HG03159 (cell line): ENCODE measurements around the gene SOHLH1.

Source experiments
- ATAC-seq: cut with Tn5 transposase; IDR thresholded peaks from one replicate; pipeline ENCODE4 v1.9.1; 2021; ENCODE audit warnings: mild to moderate bottlenecking, moderate library complexity; ENCODE audit not compliant: unreplicated experiment

The SOHLH1 gene

DNA sequence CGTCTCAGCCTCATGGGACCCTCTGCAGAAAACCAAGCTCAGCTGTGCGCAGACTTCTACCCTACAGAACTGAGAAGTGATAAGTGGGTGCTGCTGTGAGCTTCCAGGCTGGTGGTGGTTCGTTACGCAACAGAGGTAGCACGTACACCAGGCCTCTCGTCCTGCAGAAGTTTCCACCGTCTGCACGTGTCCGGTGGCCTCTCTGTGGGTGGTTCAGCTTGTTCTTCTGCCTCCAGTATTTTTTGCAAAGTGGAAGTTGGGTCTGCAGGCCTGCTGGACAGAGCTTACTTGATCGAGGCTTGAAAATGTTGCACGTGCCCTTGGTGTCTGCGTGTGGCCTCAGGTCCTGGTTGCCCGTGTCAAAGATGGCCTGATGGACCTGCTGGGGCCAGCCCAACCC lies 30.2 kb upstream of the SOHLH1 start:
- no peak for ATAC-seq

DNA sequence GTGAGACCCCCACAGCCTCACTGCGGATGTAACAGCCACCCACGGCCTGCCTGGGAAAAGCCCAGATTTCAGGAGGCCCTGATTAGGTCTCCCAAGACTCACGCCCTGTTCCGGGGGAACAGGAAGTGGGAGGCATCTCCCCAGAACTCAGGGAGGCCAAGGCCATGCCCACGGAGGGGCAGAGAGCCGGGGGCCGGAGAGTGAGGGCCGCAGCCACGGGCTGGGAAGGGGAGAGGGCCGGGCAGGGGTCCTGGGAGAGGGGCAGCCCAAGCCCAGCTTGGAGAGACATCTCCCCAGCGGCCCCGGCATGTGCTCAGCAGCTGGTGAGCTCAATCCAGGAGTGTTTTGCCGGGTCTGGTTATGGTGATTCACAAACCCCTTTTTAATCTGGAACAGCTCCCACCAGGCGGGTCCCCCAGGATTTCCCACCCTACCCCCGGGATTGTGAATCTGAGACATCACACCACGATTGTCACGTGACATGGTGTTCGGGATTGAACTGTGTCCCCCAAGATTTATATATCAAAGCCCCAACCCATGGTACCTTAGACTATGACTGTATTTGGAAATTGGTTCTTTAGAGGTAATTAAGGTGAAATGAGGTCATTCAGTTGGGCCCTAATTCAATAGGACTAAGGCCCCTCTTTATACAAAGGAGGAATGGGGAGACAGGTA lies 29.3 kb upstream of the SOHLH1 start:
- no peak for ATAC-seq

DNA sequence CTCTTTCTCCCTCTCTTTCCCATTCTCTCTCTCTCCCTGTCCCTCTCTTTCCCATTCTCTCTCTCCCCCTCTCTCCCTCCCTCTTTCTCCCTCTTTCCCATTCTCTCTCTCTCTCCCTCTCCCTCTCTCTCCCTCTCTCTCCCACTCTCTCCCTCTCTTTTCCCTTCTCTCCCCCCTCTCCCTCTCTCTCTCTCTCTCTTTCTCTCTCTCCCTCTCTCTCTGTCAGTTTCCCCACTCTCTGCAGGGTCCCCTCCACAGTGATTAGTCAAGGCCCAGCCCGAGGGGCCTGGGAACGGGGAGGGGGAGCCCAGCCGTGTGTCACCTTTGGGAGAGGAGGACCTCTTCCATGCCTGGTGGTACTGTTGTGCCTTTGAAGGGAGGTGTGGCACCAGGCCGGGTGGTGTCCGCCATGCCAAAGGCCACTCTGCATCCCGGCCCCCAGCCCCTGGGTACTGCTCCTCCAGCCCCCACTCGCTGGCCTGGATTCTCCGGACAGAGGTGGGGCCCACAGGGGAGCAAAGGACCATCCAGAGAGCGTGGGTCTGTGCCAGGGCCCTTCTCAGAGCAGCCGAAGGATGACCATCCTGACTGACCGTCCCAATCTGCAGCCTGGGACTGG lies 28.1 kb upstream of the SOHLH1 start:
- no peak for ATAC-seq

DNA sequence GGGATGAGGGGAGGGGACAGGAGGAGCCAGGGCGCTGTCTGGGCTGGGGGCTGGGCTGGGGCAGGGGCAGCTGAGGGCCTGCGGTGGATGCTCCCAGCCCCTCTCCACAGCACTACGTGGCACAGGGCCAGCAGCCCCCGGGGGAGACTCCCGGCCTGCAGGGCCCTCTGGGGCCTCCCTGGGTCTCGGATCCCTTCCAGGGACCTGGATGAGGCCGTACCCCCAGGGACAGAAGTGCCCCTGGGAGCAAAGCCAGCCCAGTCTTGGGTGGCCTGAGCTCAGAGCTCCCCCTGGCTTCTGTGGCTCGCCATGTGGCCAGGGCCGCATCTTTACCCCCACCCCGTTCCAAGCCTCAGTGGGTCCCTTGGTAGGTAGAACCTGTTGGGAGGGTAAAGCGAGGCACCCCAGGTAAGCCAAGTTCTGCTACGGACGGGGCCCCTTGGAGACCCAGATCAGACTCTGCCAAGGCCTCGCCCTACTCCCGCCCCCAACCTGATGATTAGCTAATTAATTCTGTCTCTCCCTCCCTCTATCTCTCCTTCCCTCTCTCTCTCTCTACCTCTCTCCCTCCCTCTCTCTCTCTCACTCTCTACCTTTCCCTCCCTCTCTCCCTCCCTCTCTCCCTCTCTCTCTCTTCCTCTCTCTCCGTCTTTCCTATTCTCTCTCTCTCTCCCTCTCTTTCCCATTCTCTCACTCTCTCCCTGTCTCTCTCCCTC lies 27.0 kb upstream of the SOHLH1 start:
- ATAC-seq = no peak

DNA sequence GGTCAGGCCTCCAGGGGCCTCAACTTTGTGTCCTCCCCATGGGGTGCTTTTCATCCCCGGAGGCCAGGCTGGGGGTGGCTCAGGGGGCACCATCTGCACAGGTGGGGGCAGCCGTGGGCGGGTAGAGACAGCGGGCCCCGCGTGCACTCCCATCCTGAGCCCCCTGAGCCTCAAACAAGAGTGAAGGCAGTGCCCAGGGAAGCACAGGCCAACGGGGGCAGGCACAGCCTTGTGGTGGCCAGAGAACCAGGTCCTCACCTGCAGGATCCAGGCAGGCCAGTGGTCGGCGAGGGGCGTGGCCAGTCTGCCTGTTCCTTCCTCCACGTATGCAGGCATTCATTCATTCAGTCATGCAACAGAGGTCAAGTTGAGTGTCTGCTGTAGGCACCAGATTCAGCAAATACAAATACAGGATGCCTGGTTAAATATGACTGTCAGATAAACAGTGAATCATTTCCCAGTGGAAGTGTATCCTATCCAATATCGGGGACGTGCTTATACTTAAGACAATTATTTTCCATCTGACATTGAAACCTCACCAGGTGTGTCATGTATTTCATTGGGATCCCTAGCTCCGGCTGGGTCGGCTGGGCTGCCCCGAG lies 25.0 kb upstream of the SOHLH1 start:
- no peak for ATAC-seq

DNA sequence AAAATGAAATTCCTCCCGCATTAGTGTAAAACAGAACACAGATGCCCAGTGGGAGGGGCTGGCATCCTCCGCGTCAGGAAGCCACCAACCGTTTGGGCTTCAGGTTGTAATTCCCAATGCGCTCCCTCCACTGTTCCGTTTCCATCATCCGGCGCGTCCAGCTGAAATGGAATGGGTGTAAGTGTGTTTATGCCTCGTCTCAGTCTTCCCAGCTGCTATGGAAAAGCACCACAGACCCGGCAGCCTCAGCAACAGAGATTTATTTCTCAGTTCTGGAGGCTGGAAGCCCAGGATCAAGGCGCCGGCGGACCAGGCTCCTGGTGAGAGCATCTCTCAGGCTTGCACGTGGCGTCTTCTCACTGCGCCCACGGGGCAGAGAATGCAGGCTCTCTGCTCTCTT lies 23.1 kb upstream of the SOHLH1 start:
- ATAC-seq = no peak

DNA sequence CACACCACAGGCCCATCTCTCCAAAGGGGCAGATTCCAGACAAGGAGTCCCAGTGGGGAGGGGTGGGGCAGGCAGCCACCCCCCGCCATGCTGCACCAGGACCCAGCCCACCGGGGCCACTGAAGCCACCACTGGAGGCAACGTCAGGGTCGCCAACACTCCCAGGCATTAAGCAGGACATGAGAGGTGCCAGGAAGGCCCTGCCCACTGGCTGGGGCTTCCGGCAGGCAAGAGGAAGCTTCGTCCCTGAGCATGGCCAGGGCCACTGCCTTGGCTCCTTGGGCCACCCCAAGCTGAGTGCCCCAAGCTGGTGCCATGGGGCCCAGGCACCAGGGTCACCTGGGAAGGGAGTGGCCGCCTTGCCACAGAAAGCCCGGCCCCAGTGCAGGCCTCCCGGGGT lies 20.2 kb upstream of the SOHLH1 start:
- ATAC-seq = no peak

DNA sequence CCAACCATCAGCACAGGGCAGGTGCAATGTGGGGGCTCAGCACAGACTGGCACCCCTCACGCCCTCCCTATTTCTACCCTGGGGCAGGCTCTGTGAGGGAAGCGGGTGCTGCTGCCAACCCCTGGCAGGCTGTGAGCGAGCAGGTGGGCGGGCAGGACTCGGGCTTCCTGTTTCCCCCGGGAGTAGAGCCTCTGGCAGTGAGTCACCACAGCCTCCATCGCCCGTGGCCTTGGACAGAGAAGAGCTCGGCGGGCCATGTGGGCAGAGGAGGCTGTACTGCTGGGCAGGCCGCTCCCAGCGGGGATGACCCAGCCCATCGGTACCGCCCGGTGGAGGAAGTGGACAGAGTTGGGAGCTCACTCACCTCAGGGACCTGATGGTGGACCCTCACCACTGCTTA lies 19.3 kb upstream of the SOHLH1 start:
- ATAC-seq = no peak

DNA sequence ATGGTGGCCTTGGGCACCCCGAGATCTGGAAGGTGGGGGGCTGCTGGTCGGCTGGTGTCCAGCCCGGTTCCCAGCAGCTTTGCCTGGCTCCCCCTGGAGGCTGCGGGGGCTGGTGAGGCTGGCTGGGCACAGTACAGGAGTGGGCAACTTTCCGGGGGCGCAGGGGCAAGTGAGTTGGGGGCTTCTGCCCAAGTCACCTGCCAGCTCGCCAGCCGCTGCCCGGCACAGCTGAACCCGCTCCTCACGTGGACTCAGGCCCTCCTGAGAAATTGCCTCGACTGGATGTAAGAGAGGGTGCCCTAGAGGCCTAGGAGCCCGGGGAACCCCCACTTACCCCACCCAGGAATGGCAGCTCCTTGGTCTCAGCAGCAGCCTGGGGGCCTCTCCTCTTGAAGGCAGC lies 18.1 kb upstream of the SOHLH1 start:
- no peak for ATAC-seq

DNA sequence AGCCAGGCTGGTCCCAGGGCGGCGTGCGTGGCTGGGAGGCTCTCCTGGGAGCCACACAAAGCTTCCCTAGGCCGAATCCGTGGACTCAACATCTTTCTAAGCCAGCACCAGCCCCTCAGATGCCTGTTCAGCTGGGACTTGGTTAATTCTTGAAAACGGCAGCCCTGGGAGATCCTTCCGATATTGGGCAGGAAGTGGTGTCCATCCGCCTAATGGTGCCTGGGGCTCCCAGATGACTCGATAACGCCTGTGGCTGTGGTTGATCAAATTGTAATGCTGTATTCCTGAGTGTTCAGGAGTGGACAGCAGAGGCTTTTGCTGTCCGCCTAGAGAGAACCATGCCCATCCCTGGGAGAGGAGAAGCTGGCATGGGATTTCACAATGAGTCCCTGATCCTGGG lies 16.8 kb upstream of the SOHLH1 start:
- ATAC-seq = no peak

DNA sequence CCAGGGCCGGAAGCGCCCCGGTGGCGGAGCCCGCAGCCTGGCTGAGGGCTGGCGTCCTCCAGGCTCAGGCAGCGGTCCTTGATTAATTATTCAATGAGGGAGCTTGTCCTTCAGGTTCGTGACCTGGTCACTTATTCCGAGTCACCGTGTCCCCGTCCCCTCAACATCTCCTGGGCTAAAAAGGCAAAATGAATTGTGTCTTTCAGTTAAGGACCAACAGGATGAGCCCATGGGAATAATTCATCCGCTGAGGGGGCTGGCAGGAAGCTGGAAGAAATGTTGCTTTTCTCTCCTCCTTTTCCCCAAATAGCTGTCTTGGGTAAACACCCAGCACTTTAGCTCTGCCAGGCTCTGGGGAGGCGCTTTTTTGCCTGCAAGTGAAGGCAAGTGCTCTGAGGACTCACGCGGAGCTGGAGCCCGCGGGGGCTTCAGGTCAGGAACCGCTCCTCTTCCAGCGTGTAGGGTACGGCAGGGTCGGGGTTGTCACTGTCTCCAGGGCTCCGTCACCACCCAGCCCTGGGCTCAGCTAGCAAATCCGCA lies 15.8 kb upstream of the SOHLH1 start:
- no peak for ATAC-seq

DNA sequence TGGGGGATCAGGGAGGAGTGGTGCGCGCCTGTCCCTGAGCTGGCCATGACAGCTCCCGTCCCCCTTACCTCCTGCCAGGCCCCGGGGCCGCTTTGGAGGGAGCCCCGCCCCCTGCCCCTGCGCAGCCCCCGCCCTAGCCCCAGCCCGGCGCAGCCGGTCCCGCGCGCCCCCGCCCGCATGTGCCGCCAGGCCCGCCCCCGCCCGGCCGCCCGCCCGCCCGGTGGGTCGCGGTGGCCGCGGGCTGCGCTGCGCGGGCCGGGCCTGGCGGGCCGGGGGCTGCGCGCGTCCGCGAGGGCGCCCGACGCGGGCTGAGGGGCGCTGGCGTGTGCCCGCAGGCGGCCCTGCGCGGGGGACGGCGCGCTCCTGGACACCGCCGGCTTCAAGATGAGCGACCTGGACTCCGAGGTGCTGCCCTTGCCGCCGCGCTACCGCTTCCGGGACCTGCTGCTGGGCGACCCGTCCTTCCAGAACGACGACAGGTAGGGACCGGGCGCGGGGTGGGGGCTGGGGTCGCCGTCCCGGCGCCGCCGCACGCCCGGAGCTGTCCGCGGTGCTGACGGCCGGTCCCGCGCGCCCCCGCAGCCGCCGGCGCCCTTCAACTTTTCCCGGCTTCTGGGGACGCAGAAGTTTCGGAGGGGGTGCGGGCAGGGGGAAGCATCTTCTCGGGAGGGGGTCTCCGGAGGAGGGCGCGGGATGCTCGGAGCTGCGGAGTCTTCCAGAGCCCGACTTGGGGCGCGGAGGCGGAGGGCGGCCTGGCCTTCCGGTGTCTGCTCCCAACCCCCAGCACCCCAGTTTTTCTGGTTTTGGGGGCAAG lies 15.2 kb upstream of the SOHLH1 start:
- ATAC-seq = no peak

DNA sequence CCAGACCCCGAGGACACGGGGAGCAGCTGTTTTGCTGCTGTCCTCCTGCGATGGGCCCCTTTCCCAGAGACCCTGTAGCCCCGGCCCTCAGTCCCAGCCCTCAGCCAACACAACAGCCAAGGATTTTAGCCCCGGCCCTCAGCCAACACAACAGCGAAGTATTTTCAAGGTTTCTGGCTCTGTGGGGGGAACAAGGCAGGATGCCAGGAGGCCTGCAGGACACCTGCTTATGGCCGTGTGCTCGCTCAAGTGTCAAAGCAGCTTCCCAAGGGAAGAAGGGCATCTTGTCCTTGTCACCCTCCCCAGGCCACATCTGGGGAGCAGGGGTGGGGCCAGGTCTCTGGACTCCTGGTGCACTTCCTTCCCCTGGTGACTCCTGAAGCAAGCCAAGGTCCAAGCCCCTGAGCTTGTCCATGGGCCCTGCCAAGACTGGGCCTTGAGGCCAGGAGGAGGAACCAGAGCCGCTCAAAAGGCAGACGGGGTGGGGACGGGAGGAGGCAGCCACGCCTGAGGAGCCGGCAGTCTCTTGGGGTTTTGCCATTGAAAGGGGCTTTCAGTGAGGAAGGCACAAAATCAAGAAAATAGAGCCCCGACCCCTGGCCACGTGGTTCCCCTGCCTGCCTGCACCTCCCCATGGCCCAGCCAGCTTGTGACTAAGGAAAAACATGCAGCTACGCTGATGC lies 13.5 kb upstream of the SOHLH1 start:
- ATAC-seq = no peak

DNA sequence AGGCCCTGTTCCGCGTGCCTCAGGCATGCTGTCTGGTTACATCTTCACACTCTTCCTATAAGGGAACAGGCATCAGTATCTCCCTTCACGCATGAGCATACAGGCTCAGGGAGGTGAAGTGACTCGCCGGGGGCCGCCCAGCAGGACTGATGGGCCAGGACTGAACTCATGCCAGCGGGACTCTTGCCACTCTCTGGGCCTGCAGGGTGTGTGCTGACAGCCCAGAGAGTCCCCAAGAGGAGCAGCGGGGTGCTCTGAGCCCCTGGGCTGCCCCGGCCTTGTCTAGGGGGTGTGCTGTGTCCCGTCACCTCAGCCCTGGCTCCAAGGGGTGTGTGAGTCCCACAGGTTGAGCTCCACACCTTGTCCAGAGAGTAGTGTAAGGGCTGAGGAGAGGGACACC lies 12.6 kb upstream of the SOHLH1 start:
- ATAC-seq = no peak

DNA sequence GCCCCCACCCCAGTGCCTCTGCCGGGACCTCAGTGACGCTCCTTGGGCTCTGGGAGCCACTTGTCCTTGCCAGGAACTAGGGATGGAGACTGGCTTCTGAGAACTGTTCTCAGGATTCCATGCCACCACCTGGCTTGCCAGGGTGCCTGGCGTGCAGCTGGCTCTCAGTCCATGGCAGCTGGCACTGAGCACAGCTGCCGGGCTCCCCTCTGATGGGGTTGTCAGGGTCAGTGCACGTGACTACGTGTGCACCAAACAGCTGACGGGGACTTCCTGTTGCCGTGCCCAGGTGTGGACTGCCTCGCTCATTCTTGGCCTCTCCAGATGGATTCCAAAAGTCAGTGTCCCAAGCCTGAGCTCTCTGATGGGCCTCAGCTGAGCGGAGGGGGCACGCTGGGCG lies 12.1 kb upstream of the SOHLH1 start:
- ATAC-seq = no peak

DNA sequence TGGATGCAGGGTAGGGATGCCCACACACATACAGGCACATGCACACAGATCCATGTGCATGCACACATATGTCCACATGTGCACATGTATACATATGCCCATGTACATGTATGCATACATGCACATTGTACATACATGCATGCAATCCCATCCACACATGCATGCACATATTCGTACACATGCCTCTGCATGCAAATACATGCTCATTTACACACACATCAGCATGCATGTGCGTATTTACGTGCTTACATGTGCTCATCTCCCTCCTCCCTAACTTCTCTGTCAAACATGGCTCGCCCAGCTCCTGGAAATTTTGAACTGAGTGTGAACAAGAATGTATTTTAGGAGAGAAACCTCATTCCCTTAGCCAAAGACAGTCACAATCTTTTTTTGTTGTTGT lies 8.9 kb upstream of the SOHLH1 start:
- ATAC-seq = no peak

DNA sequence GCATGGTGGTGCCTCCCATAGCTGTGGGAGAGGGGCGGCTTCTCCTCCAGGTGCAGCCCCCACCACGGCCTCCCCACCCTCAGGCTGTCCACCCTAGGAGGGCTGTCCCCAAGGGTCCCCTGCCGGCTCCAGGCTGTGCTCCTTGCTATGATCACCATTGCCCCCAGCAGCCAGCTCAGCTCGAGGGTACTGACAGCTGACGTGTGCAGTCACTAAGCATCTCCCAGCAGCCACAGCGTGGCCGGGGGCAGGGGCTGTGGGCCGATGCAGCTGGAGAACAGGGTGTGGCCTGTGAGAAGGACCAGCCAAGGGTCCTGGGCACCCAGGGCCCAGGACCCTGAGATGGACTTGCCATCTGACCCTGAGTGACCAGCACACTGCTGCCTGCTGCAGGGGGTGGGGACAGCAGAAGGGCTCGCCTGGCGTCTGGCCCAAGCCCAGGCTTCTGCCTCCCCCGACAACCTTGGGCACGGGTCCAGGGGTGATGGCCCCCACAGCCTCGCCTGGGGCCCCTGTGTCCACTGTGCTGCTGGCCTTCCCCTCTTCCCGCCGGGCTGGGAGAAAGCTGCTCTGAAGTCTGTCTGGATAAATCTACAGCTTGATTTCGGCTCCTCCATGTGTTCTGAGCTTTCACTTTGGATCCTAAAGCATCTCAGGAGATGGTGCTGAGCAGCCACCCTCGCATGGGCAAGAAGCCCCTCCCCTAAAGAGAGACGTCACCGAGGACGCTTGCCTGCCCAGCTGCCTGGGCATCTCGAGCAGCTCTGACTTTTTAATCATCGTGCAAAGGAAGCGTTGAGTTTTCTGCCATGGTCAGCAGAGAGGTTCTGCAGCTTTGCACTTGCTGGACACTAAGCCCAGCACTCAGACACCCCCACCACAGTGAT lies 8.2 kb upstream of the SOHLH1 start:
- no peak for ATAC-seq

DNA sequence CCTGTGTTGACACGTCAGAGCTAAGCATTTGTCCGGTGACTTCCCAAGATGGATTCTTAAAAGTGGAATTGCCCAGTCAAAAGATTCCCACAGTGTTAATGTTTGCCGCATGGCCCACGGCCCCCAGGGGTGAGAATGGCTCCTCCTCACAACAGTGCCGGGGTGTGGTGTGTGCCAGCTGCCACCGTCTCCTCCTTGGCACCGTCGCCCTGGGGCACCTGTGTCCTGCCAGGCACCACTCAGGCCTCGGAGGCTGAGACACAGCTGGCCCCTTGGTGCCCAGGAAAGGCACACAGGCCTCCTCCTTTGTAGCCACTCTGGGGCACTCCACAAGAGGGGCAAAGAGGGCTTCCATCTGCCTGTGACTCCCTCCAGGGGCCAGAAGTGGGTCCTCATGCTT lies 7.0 kb upstream of the SOHLH1 start:
- no peak for ATAC-seq

DNA sequence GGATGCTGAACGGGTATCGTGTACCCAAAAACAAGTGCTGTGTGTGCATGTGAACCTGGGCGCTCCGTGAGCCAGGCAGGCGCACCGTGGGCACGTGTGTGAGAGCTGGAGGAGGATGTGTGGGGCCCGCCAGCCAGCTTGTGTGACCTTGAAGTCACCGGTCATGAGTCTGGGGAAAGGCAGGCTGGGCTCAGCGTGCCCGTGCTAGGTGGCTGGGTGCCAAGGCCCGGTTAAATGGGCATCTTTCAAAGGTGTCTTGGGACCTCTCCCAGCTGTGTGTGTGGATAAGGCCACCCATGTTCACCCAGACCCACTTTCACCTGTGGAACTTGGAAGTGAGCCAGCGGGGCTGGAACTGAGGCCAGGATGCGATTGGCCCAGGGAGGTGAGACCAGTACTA lies 6.1 kb upstream of the SOHLH1 start:
- ATAC-seq = no peak
